NB4 (cell line): Measurements from ENCODE around the gene TRIM45.

Experiments used
- CTCF ChIP-seq: IDR thresholded peaks from one replicate; pipeline ENCODE4 v1.5.1; 2012; ENCODE audit warnings: low read depth, low read length
- MAX ChIP-seq: IDR thresholded peaks from 2 replicates; pipeline ENCODE4 v1.6.1; 2011; ENCODE audit warnings: low read depth, low read length
- MYC ChIP-seq: IDR thresholded peaks from 2 replicates; pipeline ENCODE4 v1.6.1; 2011; ENCODE audit warnings: low read depth, low read length
- POLR2A ChIP-seq: IDR thresholded peaks from 2 replicates; pipeline ENCODE4 v1.6.1; 2011; ENCODE audit warnings: mild to moderate bottlenecking; ENCODE audit not compliant: insufficient read length; ENCODE audit errors: extremely low read depth

GRCh38 chr1:117116090-117116783, 5.3 kb downstream of the TRIM45 start:
- TF ChIP-seq MAX, result no peak
- TF ChIP-seq CTCF, result no peak
- no peak for TF ChIP-seq POLR2A
- no peak for TF ChIP-seq MYC
